ENCODE measurements around the gene ZDHHC11B.
"Not testable (repeated sequence)": the region's sequence is repeated elsewhere in the genome, so short reads cannot be mapped to it uniquely, and the experiment has no call there.

Gene ZDHHC11B

GRCh38 chr5:785181-785705 is 714 bp upstream of the ZDHHC11B start:
- DNase-seq (ENCODE audit: low spot score), result not testable (repeated sequence)

- DNase-seq (ENCODE audit: low spot score), result not testable (repeated sequence)
These were observed 575 bp downstream of the ZDHHC11B start for GRCh38 chr5:783881-784427.

GRCh38 chr5:783049-783802 is 1.3 kb downstream of the ZDHHC11B start:
- DNase-seq (ENCODE audit: low spot score), result not testable (repeated sequence)

- not testable (repeated sequence) for DNase-seq (ENCODE audit: low spot score)
These were observed 2.2 kb downstream of the ZDHHC11B start for GRCh38 chr5:782356-782755.

- DNase-seq (ENCODE audit: low spot score), result not testable (repeated sequence)
These were observed 4.0 kb downstream of the ZDHHC11B start for GRCh38 chr5:780571-780970.

GRCh38 chr5:778967-779366 is 5.6 kb downstream of the ZDHHC11B start:
- DNase-seq (ENCODE audit: low spot score), result not testable (repeated sequence)

GRCh38 chr5:778421-778820 is 6.1 kb downstream of the ZDHHC11B start:
- DNase-seq (ENCODE audit: low spot score), result not testable (repeated sequence)

GRCh38 chr5:777756-778161 is 6.8 kb downstream of the ZDHHC11B start:
- no peak for DNase-seq (ENCODE audit: low spot score)

- no peak for DNase-seq (ENCODE audit: low spot score)
These were observed 7.4 kb downstream of the ZDHHC11B start for GRCh38 chr5:776862-777711.

- no peak for DNase-seq (ENCODE audit: low spot score)
These were observed 8.3 kb downstream of the ZDHHC11B start for GRCh38 chr5:775961-776861.

- not testable (repeated sequence) for DNase-seq (ENCODE audit: low spot score)
These were observed 9.0 kb downstream of the ZDHHC11B start for GRCh38 chr5:775595-775960.

GRCh38 chr5:774854-775505 is 9.5 kb downstream of the ZDHHC11B start:
- not testable (repeated sequence) for DNase-seq (ENCODE audit: low spot score)

GRCh38 chr5:774304-774703 is 10.2 kb downstream of the ZDHHC11B start:
- not testable (repeated sequence) for DNase-seq (ENCODE audit: low spot score)

- DNase-seq (ENCODE audit: low spot score), result no peak
These were observed 10.8 kb downstream of the ZDHHC11B start for GRCh38 chr5:773517-774264.

- DNase-seq (ENCODE audit: low spot score), result not testable (repeated sequence)
These were observed 11.6 kb downstream of the ZDHHC11B start for GRCh38 chr5:772931-773330.

GRCh38 chr5:772547-772890 is 12.0 kb downstream of the ZDHHC11B start:
- not testable (repeated sequence) for DNase-seq (ENCODE audit: low spot score)

GRCh38 chr5:771841-772546 is 12.5 kb downstream of the ZDHHC11B start:
- not testable (repeated sequence) for DNase-seq (ENCODE audit: low spot score)

- DNase-seq (ENCODE audit: low spot score), result not testable (repeated sequence)
These were observed 13.3 kb downstream of the ZDHHC11B start for GRCh38 chr5:771087-771781.

- not testable (repeated sequence) for DNase-seq (ENCODE audit: low spot score)
These were observed 13.9 kb downstream of the ZDHHC11B start for GRCh38 chr5:770585-770984.

Measured in hematopoietic multipotent progenitor cell treated with erythropoietin and hydrocortisone succinate and interleukin-3 and kit ligand, for 15 days (in vitro differentiated cells).